ENCODE results near the gene CHST4. TPM values are rescaled to one million over a fixed set of nuclear protein-coding genes. Genes with fewer than 3 reads are reported as not detected.
"Not testable (repeated sequence)": the region's sequence is repeated elsewhere in the genome, so short reads cannot be mapped to it uniquely, and the experiment has no call there.

The CHST4 gene
- total RNA-seq, 1 donor from 2014 or later, result not detected

DNA sequence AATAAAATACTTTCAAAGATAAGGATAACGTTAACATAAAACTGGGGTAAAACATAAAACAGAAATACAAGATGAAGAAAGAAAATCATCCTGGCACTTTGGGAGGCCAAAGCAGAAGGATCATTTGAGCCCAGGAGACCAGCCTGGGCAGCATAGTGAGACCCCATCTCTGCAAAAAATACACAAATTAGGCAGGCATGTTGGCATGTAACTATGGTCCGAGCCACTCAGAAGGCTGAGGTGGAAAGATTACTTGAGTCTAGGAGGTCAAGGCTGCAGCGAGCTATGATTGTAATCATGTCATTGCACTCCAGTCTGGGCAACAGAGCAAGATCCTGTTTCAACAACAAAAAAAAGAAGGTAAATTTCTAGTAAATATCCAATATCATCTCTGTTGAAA is 31.1 kb downstream of the CHST4 start:
- TF ChIP-seq, protein P1, sequence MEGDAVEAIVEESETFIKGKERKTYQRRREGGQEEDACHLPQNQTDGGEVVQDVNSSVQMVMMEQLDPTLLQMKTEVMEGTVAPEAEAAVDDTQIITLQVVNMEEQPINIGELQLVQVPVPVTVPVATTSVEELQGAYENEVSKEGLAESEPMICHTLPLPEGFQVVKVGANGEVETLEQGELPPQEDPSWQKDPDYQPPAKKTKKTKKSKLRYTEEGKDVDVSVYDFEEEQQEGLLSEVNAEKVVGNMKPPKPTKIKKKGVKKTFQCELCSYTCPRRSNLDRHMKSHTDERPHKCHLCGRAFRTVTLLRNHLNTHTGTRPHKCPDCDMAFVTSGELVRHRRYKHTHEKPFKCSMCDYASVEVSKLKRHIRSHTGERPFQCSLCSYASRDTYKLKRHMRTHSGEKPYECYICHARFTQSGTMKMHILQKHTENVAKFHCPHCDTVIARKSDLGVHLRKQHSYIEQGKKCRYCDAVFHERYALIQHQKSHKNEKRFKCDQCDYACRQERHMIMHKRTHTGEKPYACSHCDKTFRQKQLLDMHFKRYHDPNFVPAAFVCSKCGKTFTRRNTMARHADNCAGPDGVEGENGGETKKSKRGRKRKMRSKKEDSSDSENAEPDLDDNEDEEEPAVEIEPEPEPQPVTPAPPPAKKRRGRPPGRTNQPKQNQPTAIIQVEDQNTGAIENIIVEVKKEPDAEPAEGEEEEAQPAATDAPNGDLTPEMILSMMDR (IDR thresholded peaks at IDR 0.05; ENCODE audit: borderline replicate concordance), result no peak
- no peak overlapping the region for H3K27ac ChIP-seq (replicated peaks)

DNA sequence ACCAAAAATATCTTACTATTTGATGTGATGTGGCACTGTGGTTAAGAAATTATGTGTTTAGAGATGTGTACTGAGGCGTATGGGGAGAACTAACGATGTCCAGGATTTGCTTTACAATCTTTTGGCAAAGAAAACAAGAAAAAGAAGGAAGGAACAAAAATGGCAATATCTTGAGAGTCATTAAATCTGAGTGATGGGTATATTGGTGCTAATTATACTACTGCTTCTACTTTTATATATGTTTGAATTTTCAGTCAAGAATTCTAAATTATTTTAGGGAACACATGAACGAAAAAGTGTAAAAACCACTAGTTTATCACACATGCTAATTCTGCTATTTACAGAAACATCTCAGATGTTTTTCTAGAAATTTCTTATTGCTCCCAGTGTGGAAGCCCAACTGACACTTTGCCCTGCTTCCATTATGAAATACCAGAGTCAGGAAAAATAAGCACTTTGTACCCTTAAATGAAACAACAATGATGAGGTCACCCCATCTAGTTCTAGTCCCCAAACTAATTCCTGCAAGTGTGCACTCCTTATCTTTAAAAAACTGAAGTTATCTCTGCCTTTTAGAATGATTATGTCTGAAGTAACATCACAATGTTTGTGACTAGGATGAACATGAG is 31.8 kb downstream of the CHST4 start:
- H3K4me1 ChIP-seq, result no peaks in the 10 kb centered on the region
- intact Hi-C loops (cut with micrococcal nuclease), result no loop called here
- peaks cover 13% of the 10 kb centered on the region for H3K9me3 ChIP-seq (replicated peaks)
- TF ChIP-seq, protein P1 (IDR thresholded peaks at IDR 0.05; ENCODE audit: borderline replicate concordance), result no peak
- no peaks in the 10 kb centered on the region for H3K36me3 ChIP-seq
- DNase-seq, result no peak
- no peak overlapping the region for H3K27ac ChIP-seq (replicated peaks)
- H3K4me3 ChIP-seq, result no peak overlapping the region
- H3K27me3 ChIP-seq (ENCODE audit: low read depth), result peaks cover 2% of the 10 kb centered on the region

More for the DNA sequence above, 31.1 kb downstream of the CHST4 start:
- Histone ChIP-seq H3K27me3 (ENCODE audit: low read depth) (peaks cover 6% of the 10 kb centered on the region), H3K4me1 (no peaks in the 10 kb centered on the region), H3K4me3 (no peak overlapping the region), H3K36me3 (no peaks in the 10 kb centered on the region), H3K9me3 (replicated peaks) (peaks cover 8% of the 10 kb centered on the region)
- intact Hi-C loops (cut with micrococcal nuclease), result no loop called here
- no peak for DNase-seq

DNA sequence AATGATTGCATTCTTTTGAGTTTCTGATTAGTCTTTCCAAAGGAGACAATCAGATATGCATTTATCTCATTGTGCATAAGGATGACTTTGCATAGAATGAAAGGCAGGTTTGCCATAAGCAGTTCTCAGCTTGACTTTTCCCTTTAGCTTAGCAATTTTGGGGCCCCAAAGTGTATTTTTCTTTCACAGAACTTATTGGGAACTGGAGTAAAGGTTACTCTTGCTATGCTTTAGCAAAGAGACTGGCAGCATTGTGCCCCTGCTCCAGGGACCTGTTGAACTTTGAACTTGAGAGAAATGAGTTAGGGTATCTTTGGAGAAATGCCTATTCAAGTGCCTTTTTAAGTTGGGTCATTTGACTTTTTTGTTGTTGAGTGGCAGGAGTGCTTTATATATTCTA is 33.6 kb downstream of the CHST4 start:
- Histone ChIP-seq H3K27ac (replicated peaks) (no peak overlapping the region), H3K36me3 (no peaks in the 10 kb centered on the region), H3K27me3 (ENCODE audit: low read depth) (no peaks in the 10 kb centered on the region), H3K9me3 (replicated peaks) (peaks cover 13% of the 10 kb centered on the region), H3K4me1 (peaks cover 8% of the 10 kb centered on the region), H3K4me3 (no peak overlapping the region)
- no peak for DNase-seq
- intact Hi-C loops (cut with micrococcal nuclease), result no loop called here
- TF ChIP-seq, protein P1 (IDR thresholded peaks at IDR 0.05; ENCODE audit: borderline replicate concordance), result no peak

DNA sequence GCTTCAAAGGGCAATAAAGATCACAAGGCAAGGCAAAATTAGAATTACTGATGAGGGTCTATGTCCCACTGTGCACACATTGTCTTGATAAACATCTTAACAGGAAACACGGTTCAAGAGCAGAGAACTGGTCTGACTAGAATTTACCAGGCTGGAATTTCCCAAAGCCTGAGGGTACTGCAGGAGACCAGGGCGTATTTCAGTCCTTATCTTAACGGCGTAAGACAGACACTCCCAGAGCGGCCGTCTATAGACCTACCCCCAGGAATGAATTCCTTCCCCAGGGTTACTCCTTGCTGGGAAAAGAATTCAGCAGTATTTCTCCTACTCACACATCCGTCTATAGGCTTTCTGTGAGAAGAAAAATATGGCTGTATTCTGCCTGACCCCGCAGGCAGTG is 35.7 kb downstream of the CHST4 start:
- H3K27me3 ChIP-seq (ENCODE audit: low read depth); H3K36me3 ChIP-seq; H3K27ac ChIP-seq (replicated peaks); DNase-seq; H3K4me3 ChIP-seq; intact Hi-C loops (cut with micrococcal nuclease): not testable (repeated sequence)
- peaks cover 17% of the 10 kb centered on the region for H3K4me1 ChIP-seq
- peaks cover 13% of the 10 kb centered on the region for H3K9me3 ChIP-seq (replicated peaks)

DNA sequence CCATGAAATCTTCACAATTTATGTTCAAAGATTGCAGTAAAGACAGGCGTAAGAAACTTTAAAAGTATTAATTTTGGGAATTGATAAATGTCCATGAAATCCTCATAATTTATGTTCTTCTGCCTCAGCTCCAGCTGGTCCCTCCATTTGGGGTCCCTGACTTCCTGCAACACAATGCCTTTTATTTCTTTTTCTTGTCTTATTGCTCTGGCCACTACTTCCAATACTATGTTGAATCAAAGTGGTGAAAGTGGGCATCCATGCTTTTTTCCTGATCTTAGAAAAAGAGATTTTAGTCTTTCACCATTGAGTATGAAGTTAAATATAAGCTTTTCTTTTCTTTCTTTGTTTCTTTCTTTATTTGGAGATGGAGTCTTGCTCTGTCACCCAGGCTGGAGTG is 36.3 kb downstream of the CHST4 start:
- no peaks in the 10 kb centered on the region for H3K36me3 ChIP-seq
- H3K4me3 ChIP-seq, result no peak overlapping the region
- intact Hi-C loops (cut with micrococcal nuclease), result no loop called here
- peaks cover 17% of the 10 kb centered on the region for H3K4me1 ChIP-seq
- no peaks in the 10 kb centered on the region for H3K27me3 ChIP-seq (ENCODE audit: low read depth)
- no peak overlapping the region for H3K27ac ChIP-seq (replicated peaks)
- H3K9me3 ChIP-seq (replicated peaks), result peaks cover 13% of the 10 kb centered on the region
- TF ChIP-seq, protein P1 (IDR thresholded peaks at IDR 0.05; ENCODE audit: borderline replicate concordance), result no peak
- no peak for DNase-seq

DNA sequence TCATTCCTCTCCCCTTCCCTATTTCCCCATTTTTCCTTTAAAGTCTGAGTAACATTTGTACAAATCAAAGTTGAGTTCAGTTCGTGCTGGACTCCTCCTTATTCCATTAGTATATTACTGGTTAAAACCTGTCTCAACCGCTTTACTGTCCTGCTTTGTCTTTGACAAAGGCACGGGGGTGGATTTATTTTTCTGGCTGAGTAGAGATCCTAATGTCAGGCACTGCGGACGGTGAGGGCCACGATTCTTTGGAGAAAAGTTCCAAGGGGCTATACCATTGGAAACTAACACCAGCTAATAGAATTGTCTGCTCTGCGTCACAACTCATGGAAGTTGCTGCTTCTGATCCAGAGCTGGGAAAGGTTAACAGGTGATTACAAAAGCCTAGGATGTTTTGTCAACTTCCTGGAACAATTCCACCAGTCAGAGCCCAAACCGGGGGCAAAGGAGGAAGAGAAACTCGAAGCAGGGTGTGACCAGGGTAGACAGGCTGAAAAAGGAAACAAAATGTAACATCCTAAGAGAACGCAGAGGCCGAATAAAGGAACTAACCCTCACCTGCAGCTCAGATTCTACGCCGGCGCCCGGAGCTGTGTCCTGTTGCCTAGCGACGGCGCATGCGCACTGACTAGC is 38.2 kb downstream of the CHST4 start:
- intact Hi-C loops (cut with micrococcal nuclease), result no loop called here
- peak overlapping the region; percentile 73 for H3K4me3 ChIP-seq
- no peak for DNase-seq
- H3K36me3 ChIP-seq, result no peaks in the 10 kb centered on the region
- peaks cover 4% of the 10 kb centered on the region for H3K27me3 ChIP-seq (ENCODE audit: low read depth)
- peaks cover 13% of the 10 kb centered on the region for H3K9me3 ChIP-seq (replicated peaks)
- TF ChIP-seq, protein P1 (IDR thresholded peaks at IDR 0.05; ENCODE audit: borderline replicate concordance), result no peak
- peak overlapping the region; percentile 66 for H3K27ac ChIP-seq (replicated peaks)
- H3K4me1 ChIP-seq, result peaks cover 17% of the 10 kb centered on the region
